ENCODE data around the gene MYCBP2.

MYCBP2 gene

DNA sequence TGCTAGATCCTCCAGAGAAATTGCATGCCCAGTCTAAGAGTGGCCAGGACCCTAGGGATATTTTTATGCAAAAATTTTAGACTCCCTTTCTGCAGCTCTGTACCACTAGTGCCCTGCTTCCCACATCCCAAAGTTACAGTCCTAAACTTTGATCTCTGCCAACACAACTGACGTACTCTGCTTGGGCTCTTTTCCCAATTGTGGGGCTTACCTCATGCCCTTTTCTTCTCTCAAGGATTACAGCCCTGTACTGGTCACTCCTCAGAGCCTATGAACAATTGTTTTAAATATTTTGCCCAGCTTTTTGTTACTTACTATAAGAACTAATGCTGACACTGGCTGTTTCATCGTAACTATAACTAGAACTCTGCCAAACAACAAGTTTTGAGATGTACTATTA is 242.1 kb downstream of the MYCBP2 start:
- no peak overlapping the region for H3K4me3 ChIP-seq (ENCODE audit: low read depth in 1 of 2, low read length in 2 of 2)
- no peaks in the 10 kb centered on the region for H3K9me3 ChIP-seq (ENCODE audit: low read length)
- H3K27me3 ChIP-seq (ENCODE audit: control insufficient read depth in 1 of 2, insufficient read depth in 2 of 2, low read length in 2 of 2), result no peaks in the 10 kb centered on the region
- no peaks in the 10 kb centered on the region for H3K4me1 ChIP-seq (ENCODE audit: insufficient read depth, low read length)
- H3K36me3 ChIP-seq (ENCODE audit: insufficient read depth, low read length), result peaks cover 57% of the 10 kb centered on the region
- no peak overlapping the region for H3K9ac ChIP-seq (ENCODE audit: low read length)
- no peak overlapping the region for H3K27ac ChIP-seq (ENCODE audit: low read depth, low read length)

DNA sequence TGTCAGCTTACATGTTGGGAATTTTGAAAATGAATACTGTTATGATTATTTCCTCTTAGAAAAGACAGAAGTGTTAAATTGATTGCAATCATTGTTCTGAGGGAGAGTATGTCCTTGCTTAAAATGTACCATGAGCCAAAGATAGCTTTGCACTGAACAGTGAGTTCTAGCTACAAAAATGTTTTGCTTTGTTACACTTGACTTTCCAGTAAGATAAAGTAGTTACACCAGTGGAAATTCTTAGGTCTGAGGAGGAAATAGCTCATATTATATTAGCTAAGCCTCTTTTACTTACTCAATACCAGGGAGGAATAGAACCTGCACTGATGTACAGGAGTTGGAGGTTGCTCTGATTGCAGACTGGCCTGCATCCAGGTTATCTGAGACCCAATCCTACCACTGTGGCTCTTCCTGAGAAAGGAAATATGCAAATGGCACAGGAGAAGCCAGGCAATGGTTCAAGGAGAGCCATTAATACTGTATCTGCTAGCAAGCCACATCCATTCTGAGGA is 246.9 kb downstream of the MYCBP2 start:
- Histone ChIP-seq H3K27ac (ENCODE audit: low read depth, low read length) (no peak overlapping the region), H3K27me3 (ENCODE audit: control insufficient read depth in 1 of 2, insufficient read depth in 2 of 2, low read length in 2 of 2) (no peaks in the 10 kb centered on the region), H3K36me3 (ENCODE audit: insufficient read depth, low read length) (peaks cover 71% of the 10 kb centered on the region), H3K4me1 (ENCODE audit: insufficient read depth, low read length) (no peaks in the 10 kb centered on the region), H3K9ac (ENCODE audit: low read length) (no peak overlapping the region), H3K9me3 (ENCODE audit: low read length) (no peaks in the 10 kb centered on the region), H3K4me3 (ENCODE audit: low read depth in 1 of 2, low read length in 2 of 2) (no peak overlapping the region)

DNA sequence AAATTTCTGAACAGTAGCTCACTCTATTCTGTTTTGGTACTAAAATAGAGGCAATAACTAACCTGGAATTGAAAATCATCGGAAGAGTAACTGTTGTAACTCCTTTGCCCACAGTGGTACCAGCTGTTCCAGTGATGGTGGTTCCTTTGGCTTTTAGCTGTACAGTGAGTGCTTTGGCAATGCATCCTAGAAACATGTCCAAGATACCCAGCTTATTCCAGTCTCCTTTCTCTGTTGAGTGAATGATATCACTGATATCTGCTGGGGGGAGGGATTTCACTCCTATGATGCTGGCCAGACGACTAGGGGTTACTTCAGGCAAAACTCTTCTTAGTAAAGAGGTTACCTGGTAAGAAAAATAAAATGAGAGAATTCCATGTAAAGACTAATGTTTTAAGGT is 259.4 kb downstream of the MYCBP2 start:
- Histone ChIP-seq H3K36me3 (ENCODE audit: insufficient read depth, low read length) (peaks cover 38% of the 10 kb centered on the region), H3K4me3 (ENCODE audit: low read depth in 1 of 2, low read length in 2 of 2) (no peak overlapping the region), H3K9ac (ENCODE audit: low read length) (no peak overlapping the region), H3K27ac (ENCODE audit: low read depth, low read length) (no peak overlapping the region), H3K9me3 (ENCODE audit: low read length) (no peaks in the 10 kb centered on the region), H3K4me1 (ENCODE audit: insufficient read depth, low read length) (no peaks in the 10 kb centered on the region), H3K27me3 (ENCODE audit: control insufficient read depth in 1 of 2, insufficient read depth in 2 of 2, low read length in 2 of 2) (no peaks in the 10 kb centered on the region)

DNA sequence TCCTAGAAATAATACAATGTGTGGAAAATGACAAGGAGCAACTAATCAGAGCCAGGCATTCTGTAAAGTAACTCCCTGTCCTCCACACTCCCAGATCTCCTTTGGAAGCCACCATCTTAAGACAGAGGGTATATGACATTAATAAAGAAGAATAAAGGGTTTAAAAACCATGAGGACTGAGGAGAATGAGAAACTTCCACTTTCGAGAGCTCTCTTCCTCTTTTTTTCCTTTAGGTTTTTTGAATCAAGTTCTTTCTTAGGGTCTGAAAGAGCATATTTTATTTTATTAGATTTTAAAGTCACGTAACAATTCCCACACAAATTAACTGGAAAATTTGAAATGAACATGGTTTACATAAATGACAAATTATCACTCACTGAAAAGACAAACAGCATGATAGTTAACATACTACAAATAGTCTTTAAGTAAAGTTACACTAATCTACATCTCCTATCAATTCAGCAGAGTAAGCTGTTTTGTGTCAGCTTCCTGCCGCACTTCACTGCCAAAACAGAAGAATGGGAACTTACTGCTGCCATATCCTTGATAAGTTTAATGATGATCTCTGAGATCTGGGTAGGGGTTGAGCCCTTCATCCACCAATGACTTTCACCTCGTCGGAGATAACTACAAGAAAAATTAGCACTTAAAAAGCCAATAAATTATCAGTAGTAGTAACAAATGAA is 261.3 kb downstream of the MYCBP2 start:
- Histone ChIP-seq H3K27ac (ENCODE audit: low read depth, low read length) (no peak overlapping the region), H3K36me3 (ENCODE audit: insufficient read depth, low read length) (peaks cover 50% of the 10 kb centered on the region), H3K9ac (ENCODE audit: low read length) (no peak overlapping the region), H3K27me3 (ENCODE audit: control insufficient read depth in 1 of 2, insufficient read depth in 2 of 2, low read length in 2 of 2) (no peaks in the 10 kb centered on the region), H3K4me1 (ENCODE audit: insufficient read depth, low read length) (no peaks in the 10 kb centered on the region), H3K9me3 (ENCODE audit: low read length) (no peaks in the 10 kb centered on the region), H3K4me3 (ENCODE audit: low read depth in 1 of 2, low read length in 2 of 2) (no peak overlapping the region)

DNA sequence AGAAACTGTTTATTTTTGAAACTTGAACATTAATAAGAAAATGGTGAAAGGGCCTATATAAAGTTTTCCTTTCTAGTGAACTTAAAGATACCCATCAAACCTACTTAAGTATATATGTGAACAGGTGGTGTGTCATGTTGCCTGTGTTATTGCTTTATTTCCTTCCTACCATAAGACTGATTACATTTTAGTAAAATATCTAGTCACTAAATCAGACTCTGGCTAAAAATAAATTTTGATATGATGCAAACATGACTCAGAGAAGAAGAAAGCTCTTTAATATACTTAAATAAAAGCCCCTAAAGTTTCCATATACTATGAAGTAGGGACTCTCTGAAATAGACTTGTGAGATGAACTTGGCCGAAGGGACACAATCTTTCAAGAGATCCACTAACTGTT is 264.8 kb downstream of the MYCBP2 start:
- H3K27ac ChIP-seq (ENCODE audit: low read depth, low read length), result no peak overlapping the region
- H3K9ac ChIP-seq (ENCODE audit: low read length), result no peak overlapping the region
- no peak overlapping the region for H3K4me3 ChIP-seq (ENCODE audit: low read depth in 1 of 2, low read length in 2 of 2)
- no peaks in the 10 kb centered on the region for H3K9me3 ChIP-seq (ENCODE audit: low read length)
- H3K4me1 ChIP-seq (ENCODE audit: insufficient read depth, low read length), result no peaks in the 10 kb centered on the region
- H3K27me3 ChIP-seq (ENCODE audit: control insufficient read depth in 1 of 2, insufficient read depth in 2 of 2, low read length in 2 of 2), result no peaks in the 10 kb centered on the region
- peaks cover 32% of the 10 kb centered on the region for H3K36me3 ChIP-seq (ENCODE audit: insufficient read depth, low read length)

- H3K4me3 ChIP-seq (ENCODE audit: low read depth in 1 of 2, low read length in 2 of 2), result no peak overlapping the region
- H3K4me1 ChIP-seq (ENCODE audit: insufficient read depth, low read length), result no peaks in the 10 kb centered on the region
- H3K27ac ChIP-seq (ENCODE audit: low read depth, low read length), result no peak overlapping the region
- no peak overlapping the region for H3K9ac ChIP-seq (ENCODE audit: low read length)
- peaks cover 30% of the 10 kb centered on the region for H3K36me3 ChIP-seq (ENCODE audit: insufficient read depth, low read length)
- H3K27me3 ChIP-seq (ENCODE audit: control insufficient read depth in 1 of 2, insufficient read depth in 2 of 2, low read length in 2 of 2), result no peaks in the 10 kb centered on the region
- no peaks in the 10 kb centered on the region for H3K9me3 ChIP-seq (ENCODE audit: low read length)
These were observed 265.5 kb downstream of the MYCBP2 start for GRCh38 chr13:77061362-77061761.

GRCh38 chr13:77056886-77057285 is 270.0 kb downstream of the MYCBP2 start:
- no peaks in the 10 kb centered on the region for H3K27me3 ChIP-seq (ENCODE audit: control insufficient read depth in 1 of 2, insufficient read depth in 2 of 2, low read length in 2 of 2)
- H3K4me3 ChIP-seq (ENCODE audit: low read depth in 1 of 2, low read length in 2 of 2), result no peak overlapping the region
- no peaks in the 10 kb centered on the region for H3K4me1 ChIP-seq (ENCODE audit: insufficient read depth, low read length)
- H3K9ac ChIP-seq (ENCODE audit: low read length), result no peak overlapping the region
- H3K27ac ChIP-seq (ENCODE audit: low read depth, low read length), result no peak overlapping the region
- no peaks in the 10 kb centered on the region for H3K9me3 ChIP-seq (ENCODE audit: low read length)
- peaks cover 34% of the 10 kb centered on the region for H3K36me3 ChIP-seq (ENCODE audit: insufficient read depth, low read length)

DNA sequence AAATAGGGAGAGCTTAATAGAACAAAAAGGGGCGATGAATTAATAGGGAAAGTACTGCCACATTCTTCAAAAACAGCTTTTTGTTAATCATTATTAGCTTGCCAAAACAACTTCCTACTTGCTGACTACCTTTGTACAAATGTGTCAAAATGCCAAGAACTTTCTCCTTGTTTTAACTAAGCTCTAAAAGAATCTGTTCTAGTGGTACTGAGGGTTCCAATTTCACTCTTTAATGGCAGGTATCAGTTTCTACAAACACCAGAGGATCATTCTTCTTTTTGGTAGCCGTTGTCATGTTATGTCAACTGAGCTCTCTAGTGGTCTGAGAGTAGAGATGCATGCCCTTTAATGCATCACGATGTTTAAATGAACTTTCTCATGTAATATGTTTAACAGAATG is 270.5 kb downstream of the MYCBP2 start:
- Histone ChIP-seq H3K9ac (ENCODE audit: low read length) (no peak overlapping the region), H3K4me1 (ENCODE audit: insufficient read depth, low read length) (no peaks in the 10 kb centered on the region), H3K27me3 (ENCODE audit: control insufficient read depth in 1 of 2, insufficient read depth in 2 of 2, low read length in 2 of 2) (no peaks in the 10 kb centered on the region), H3K36me3 (ENCODE audit: insufficient read depth, low read length) (peaks cover 33% of the 10 kb centered on the region), H3K9me3 (ENCODE audit: low read length) (no peaks in the 10 kb centered on the region), H3K27ac (ENCODE audit: low read depth, low read length) (no peak overlapping the region), H3K4me3 (ENCODE audit: low read depth in 1 of 2, low read length in 2 of 2) (no peak overlapping the region)

DNA sequence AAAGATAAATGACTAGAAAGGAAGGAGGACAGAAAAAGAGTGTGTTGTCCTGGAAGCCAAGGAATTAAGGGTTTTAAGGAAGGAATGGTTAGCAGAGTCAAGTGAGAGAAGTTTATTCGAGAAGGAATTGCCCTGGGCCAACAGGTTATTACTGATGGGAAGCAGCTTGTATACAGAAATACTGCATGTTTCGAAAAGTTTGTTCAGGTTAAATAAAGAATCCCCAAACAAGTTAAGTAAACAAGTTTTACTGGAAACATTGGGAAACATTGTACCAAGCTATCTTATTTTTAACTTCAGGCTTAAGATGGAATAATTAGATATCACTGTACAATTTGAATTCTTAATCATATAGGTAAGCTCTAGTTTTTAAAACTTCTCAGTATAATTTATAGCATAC is 271.7 kb downstream of the MYCBP2 start:
- Histone ChIP-seq H3K27ac (ENCODE audit: low read depth, low read length) (no peak overlapping the region), H3K9me3 (ENCODE audit: low read length) (no peaks in the 10 kb centered on the region), H3K9ac (ENCODE audit: low read length) (no peak overlapping the region), H3K4me1 (ENCODE audit: insufficient read depth, low read length) (no peaks in the 10 kb centered on the region), H3K36me3 (ENCODE audit: insufficient read depth, low read length) (peaks cover 43% of the 10 kb centered on the region), H3K27me3 (ENCODE audit: control insufficient read depth in 1 of 2, insufficient read depth in 2 of 2, low read length in 2 of 2) (no peaks in the 10 kb centered on the region), H3K4me3 (ENCODE audit: low read depth in 1 of 2, low read length in 2 of 2) (no peak overlapping the region)

GRCh38 chr13:77053192-77053591 is 273.7 kb downstream of the MYCBP2 start:
- no peak overlapping the region for H3K4me3 ChIP-seq (ENCODE audit: low read depth in 1 of 2, low read length in 2 of 2)
- H3K4me1 ChIP-seq (ENCODE audit: insufficient read depth, low read length), result no peaks in the 10 kb centered on the region
- H3K27ac ChIP-seq (ENCODE audit: low read depth, low read length), result no peak overlapping the region
- peaks cover 47% of the 10 kb centered on the region for H3K36me3 ChIP-seq (ENCODE audit: insufficient read depth, low read length)
- H3K27me3 ChIP-seq (ENCODE audit: control insufficient read depth in 1 of 2, insufficient read depth in 2 of 2, low read length in 2 of 2), result no peaks in the 10 kb centered on the region
- no peaks in the 10 kb centered on the region for H3K9me3 ChIP-seq (ENCODE audit: low read length)
- H3K9ac ChIP-seq (ENCODE audit: low read length), result no peak overlapping the region

GRCh38 chr13:77048681-77049080 is 278.2 kb downstream of the MYCBP2 start:
- no peak overlapping the region for H3K27ac ChIP-seq (ENCODE audit: low read depth, low read length)
- no peaks in the 10 kb centered on the region for H3K9me3 ChIP-seq (ENCODE audit: low read length)
- H3K9ac ChIP-seq (ENCODE audit: low read length), result no peak overlapping the region
- H3K4me1 ChIP-seq (ENCODE audit: insufficient read depth, low read length), result no peaks in the 10 kb centered on the region
- H3K36me3 ChIP-seq (ENCODE audit: insufficient read depth, low read length), result peaks cover 47% of the 10 kb centered on the region
- no peaks in the 10 kb centered on the region for H3K27me3 ChIP-seq (ENCODE audit: control insufficient read depth in 1 of 2, insufficient read depth in 2 of 2, low read length in 2 of 2)
- H3K4me3 ChIP-seq (ENCODE audit: low read depth in 1 of 2, low read length in 2 of 2), result no peak overlapping the region

DNA sequence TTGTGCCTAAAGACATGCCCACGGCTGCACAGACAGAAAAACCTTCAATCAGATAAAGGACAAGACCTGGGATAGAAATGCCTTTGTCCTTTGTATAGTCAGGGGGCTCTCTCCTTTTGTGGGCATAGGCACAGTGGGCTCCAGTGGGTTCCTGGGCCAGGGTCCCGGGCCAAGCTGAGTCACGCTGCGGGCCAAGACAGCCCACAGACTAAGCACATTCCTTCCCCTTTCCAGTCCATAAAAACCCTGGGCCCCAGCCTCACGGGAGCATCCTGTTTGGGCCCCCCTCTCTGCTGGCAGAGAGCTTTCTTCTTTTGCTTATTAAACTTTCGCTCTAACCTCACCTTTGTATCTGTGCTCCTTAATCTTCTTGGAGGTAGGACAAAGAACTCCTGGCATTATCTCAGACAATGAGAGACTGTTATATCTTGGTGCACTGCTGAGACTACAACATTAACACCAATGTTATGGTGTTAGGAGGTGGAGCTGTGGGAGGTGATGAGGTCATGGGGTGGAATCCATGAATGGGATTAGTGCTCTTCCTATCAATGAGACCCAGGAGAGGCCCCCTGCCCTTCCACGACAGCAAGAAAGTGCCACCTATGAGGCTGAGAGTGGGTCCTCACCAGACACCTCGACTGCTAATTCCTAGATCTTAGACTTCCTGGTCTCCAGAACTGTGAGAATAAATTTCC is 279.1 kb downstream of the MYCBP2 start:
- peaks cover under 1% of the 10 kb centered on the region for H3K4me1 ChIP-seq (ENCODE audit: insufficient read depth, low read length)
- no peaks in the 10 kb centered on the region for H3K9me3 ChIP-seq (ENCODE audit: low read length)
- no peak overlapping the region for H3K27ac ChIP-seq (ENCODE audit: low read depth, low read length)
- H3K36me3 ChIP-seq (ENCODE audit: insufficient read depth, low read length), result peaks cover 41% of the 10 kb centered on the region
- H3K27me3 ChIP-seq (ENCODE audit: control insufficient read depth in 1 of 2, insufficient read depth in 2 of 2, low read length in 2 of 2), result no peaks in the 10 kb centered on the region
- no peak overlapping the region for H3K9ac ChIP-seq (ENCODE audit: low read length)
- no peak overlapping the region for H3K4me3 ChIP-seq (ENCODE audit: low read depth in 1 of 2, low read length in 2 of 2)
